HG03135 (cell line): ENCODE measurements around the gene SENP3.

Source experiments
- ATAC-seq: cut with Tn5 transposase; IDR thresholded peaks from one replicate; pipeline ENCODE4 v1.9.1; 2021; ENCODE audit warnings: mild to moderate bottlenecking, moderate library complexity; ENCODE audit not compliant: unreplicated experiment

SENP3 gene

DNA sequence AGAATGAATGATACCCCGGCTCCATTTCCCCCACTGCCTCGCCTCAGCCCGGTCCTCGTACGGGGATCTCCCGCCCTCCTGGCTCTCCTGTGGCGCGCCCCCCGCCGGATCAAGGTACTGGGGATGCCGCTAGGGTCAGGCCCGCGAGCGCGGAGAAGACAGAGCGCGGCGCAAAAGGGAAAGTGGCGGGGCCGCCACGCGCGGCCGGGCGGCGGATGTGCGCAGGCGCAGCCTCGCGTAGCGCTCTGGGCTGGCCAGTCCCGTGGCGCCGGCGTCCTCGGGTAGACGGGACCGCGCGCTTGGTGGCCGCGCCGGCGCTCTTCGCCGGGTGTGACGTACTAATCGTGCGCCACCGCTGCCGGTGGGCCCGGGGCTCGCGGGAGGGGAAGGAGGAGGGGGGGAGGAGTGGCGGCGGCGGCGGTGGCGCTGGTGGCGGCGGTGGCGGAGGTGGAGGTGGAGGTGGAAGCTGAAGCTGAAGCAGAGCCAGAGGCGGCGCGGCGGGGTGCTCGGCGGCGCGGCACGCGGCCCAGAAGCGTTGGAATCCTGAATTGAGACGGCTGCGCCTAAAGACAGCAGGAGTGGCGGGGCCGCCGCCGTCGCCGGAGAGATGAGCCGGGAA lies at the start of gene SENP3:
Gene SENP3, plus strand, starts transcription at position 331 of the 619 bp plus-strand sequence. CDS start 1,158 bp downstream, outside the sequence.
- ATAC-seq = peak; percentile 59

DNA sequence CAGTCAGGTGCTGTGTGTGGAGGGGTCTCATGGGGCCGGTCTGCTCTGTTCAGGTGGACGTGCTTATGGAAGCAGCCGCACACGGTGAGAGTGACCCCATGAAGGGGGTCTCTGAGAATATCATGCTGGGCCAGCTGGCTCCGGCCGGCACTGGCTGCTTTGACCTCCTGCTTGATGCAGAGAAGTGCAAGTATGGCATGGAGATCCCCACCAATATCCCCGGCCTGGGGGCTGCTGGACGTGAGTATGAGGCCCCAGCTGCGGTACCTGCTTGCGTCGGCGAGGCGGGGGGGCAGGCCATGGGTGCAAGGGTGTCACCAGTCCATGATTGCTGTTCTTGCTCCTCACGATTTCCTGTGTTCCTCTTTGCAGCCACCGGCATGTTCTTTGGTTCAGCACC lies 49.6 kb upstream of the SENP3 start:
- ATAC-seq = no peak

- no peak for ATAC-seq
Measured at GRCh38 chr17:7512824-7513540, 48.7 kb upstream of the SENP3 start.

DNA sequence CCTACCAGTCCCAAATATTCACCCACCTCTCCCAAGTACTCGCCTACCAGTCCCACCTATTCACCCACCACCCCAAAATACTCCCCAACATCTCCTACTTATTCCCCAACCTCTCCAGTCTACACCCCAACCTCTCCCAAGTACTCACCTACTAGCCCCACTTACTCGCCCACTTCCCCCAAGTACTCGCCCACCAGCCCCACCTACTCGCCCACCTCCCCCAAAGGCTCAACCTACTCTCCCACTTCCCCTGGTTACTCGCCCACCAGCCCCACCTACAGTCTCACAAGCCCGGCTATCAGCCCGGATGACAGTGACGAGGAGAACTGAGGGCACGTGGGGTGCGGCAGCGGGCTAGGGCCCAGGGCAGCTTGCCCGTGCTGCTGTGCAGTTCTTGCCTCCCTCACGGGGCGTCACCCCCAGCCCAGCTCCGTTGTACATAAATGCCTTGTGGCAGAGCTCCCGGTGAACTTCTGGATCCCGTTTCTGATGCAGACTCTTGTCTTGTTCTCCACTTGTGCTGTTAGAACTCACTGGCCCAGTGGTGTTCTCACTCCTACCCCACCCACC lies 47.8 kb upstream of the SENP3 start:
- ATAC-seq = no peak

- no peak for ATAC-seq
Measured at GRCh38 chr17:7515911-7516610, 45.7 kb upstream of the SENP3 start.

DNA sequence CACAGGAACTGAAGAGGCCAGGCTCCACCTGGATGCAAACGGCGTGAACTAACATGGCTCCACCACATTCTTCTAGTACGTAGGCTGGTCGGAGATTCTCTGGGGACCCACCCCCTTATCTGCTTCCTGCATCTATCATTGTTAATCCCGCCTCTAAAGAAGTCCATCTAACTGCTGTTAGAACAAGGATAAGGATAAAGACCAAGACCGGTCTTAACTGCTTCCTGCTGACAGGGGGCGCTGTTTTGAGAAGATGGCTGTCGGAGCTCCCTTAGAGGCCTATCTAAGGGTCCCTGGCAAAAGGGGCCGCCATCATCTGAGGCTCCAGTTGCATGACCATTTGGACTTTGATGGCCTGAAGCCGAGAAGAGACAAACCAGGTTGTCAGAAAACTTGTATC lies 38.7 kb upstream of the SENP3 start:
- ATAC-seq = no peak

DNA sequence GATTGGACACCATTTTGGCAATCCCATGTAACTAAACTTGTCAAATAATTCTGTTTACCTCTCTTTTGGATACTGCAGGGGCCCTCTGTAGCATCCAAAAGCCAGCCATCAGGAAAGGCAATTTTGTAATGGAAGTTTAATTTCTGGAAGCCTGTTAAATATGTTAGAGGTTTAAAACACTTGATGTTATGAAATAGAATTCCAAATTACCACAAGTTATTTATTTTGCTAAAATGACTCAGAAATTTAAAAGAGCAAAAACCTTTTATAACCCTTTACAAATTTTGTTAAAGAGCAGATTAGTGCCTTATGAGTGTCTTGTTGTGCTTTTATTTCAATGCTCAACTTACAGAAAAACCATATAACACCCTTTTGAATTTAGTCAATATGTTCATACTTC lies 32.9 kb upstream of the SENP3 start:
- no peak for ATAC-seq

DNA sequence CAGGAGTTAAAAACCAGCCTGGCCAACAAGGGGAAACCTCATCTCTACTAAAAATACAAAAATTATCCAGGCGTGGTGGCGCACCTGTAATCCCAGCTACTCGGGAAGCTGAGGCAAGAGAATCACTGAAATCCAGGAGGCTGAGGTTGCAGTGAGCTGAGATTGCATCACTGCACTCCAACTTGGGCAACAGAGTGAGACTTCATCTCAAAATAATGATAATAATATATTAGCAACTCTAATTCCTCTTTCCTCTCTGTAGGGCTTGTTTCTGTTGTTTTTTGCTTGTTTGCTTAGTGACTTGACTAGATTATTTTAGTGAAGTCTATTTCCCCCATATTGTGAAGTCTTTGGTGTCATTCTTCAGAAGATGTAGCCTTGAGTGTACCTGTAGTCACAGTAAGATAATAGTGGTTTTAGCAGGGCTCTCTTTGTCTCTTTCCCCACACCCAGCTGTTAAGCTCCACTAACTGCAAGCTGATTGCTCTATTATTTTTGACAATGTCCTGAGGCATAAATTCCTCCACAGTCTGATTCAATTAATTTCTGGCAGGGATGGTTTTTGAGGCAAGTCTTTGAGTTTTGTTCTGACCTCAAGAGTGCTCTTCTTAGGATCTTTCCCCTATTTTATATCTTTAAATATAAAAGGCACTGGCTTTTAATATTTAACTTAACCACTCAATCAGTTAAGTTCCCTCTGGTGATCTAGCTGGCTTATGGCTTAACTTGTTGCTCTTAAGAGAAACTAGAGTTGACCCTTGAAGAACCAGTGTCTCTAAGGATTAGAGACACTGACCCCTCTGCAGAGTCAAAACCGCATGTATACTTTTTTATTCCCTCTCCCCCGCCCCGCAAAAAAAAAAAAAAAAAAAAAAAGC lies 31.5 kb upstream of the SENP3 start:
- ATAC-seq = no peak

DNA sequence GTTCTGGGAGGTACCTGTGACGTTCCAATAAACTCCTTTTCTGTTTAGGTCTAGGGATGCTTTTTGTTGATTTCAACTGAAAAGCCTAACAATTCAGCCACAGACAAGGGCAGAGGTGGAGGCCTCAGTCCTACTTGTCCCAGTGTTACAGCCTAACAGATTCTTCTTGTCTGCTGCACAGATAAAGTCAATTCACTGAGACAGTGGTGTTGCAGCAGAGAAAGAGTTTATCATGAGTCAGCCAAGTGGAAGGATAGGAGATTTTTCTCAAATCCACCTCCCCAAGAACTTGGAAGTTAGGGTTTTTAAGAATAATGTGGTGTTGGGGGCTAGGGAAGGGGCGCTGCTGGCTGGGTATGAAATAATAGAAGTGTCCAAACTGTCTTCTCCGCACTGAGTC lies 23.7 kb upstream of the SENP3 start:
- ATAC-seq = no peak

- no peak for ATAC-seq
Measured at GRCh38 chr17:7538891-7539545, 22.7 kb upstream of the SENP3 start.

GRCh38 chr17:7541074-7541621 lies 20.6 kb upstream of the SENP3 start:
- ATAC-seq = no peak

GRCh38 chr17:7544911-7545310 lies 16.8 kb upstream of the SENP3 start:
- ATAC-seq = no peak

DNA sequence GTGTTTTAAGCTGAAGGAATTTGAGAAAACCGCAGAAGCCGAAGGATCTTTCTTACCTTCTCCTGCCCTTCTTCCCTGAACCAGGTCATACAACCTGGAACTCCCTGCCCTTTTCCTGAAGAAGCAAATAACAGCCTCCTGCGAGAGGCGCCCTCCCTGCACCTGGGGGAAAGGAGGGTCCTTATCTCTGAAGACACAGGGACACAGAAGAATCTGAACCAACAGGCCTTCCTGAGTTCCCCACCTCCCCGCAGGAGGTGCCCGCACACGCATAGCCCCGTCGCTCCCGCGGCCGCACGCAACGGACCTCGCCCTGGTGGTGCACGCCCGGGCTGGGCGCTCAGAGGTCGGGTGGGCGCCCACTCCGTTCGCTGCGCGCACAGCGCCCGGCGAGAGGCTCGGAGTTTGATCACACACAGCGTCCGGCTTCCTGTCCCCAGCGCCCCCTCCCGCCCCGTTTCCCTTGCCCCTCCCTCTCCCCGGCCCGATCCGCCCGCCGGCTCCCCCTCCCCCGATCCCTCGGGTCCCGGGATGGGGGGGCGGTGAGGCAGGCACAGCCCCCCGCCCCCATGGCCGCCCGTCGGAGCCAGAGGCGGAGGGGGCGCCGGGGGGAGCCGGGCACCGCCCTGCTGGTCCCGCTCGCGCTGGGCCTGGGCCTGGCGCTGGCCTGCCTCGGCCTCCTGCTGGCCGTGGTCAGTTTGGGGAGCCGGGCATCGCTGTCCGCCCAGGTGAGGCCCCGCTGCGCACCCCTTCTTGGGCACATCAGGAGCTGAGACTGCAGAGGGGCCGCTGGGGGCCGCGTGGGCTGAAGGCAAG lies 12.9 kb upstream of the SENP3 start, which contains the start of gene TNFSF12:
Gene TNFSF12, plus strand, starts transcription at position 474 of the 816 bp plus-strand sequence. Its CDS starts 96 bp downstream, at position 570.
- no peak for ATAC-seq

- no peak for ATAC-seq
Measured at GRCh38 chr17:7549401-7550055, 12.2 kb upstream of the SENP3 start.

GRCh38 chr17:7550344-7550743 lies 11.4 kb upstream of the SENP3 start:
- ATAC-seq = no peak

DNA sequence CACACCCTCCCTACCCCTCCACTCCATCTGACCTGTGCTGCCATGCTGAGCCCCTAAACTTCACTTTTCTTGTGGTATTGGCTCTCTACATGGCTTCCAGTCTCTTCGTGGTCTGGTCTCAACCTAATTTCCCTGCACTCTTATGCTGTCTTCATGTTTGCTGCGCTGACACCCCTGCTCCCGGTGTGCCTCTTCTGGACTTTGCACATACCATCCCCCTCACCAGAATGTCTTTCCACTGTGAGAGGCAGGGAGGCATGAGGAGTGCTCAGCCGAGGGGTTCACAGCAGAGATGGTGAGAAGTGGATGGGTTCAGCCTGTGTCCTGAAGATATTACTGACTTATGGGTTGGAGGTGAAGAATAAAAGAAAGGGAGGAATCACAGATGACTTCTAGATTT lies 10.3 kb upstream of the SENP3 start:
- ATAC-seq = no peak

- ATAC-seq = peak; percentile 58
Measured at GRCh38 chr17:7552621-7553051, 9.1 kb upstream of the SENP3 start.

DNA sequence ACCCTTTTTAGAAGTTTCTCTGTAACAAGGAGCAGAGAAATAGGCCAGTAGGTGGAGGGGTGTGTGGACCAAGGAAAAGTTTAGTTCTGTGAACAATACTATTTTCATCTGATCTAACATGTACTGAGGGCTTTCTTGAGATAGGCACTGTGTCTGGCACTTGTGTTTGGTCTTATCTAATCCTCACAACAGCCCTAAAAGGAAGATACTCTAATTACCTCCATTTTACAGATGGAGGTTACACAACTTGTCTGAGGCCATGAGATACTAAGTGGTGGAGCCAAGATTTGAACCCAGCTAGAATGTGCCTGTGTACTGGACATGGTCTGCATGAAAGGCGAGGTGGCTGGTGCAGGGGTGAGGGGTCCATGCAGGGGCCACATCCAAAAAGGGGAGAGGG lies 8.4 kb upstream of the SENP3 start:
- no peak for ATAC-seq
